Ishikawa (cell line): ENCODE measurements around the gene NTF3.

Source experiments
- CEBPB ChIP-seq: IDR thresholded peaks from 2 replicates; pipeline ENCODE4 v1.6.1; 2012
- CREB1 ChIP-seq: IDR thresholded peaks from 2 replicates; pipeline ENCODE4 v1.6.1; 2012; ENCODE audit warnings: low read depth
- EGR1 ChIP-seq: IDR thresholded peaks from 2 replicates; pipeline ENCODE4 v1.6.1; 2012
- EP300 ChIP-seq: IDR thresholded peaks from 2 replicates; pipeline ENCODE4 v1.6.1; 2012; ENCODE audit warnings: borderline replicate concordance
- FOXM1 ChIP-seq: IDR thresholded peaks from 2 replicates; pipeline ENCODE4 v1.6.1; 2012; ENCODE audit warnings: low read depth, borderline replicate concordance
- MAX ChIP-seq: IDR thresholded peaks from 2 replicates; pipeline ENCODE4 v1.6.1; 2012
- NFIC ChIP-seq: IDR thresholded peaks from 2 replicates; pipeline ENCODE4 v1.6.1; 2012
- RAD21 ChIP-seq: IDR thresholded peaks from 2 replicates; pipeline ENCODE4 v1.6.1; 2012; ENCODE audit warnings: low read depth
- REST ChIP-seq: IDR thresholded peaks from 2 replicates; pipeline ENCODE4 v1.6.1; 2012; ENCODE audit warnings: low read depth, mild to moderate bottlenecking
- TAF1 ChIP-seq: IDR thresholded peaks from 2 replicates; pipeline ENCODE4 v1.6.1; 2012; ENCODE audit warnings: low read depth, mild to moderate bottlenecking
- TCF12 ChIP-seq: IDR thresholded peaks from 2 replicates; pipeline ENCODE4 v1.6.1; 2012; ENCODE audit warnings: low read depth
- TEAD4 ChIP-seq: IDR thresholded peaks from 2 replicates; pipeline ENCODE4 v1.6.1; 2012
- USF1 ChIP-seq: IDR thresholded peaks from 2 replicates; pipeline ENCODE4 v1.6.1; 2012
- YY1 ChIP-seq: IDR thresholded peaks from 2 replicates; pipeline ENCODE4 v1.6.1; 2012; ENCODE audit warnings: low read depth
- ZBTB7A ChIP-seq: IDR thresholded peaks from 2 replicates; pipeline ENCODE4 v1.6.1; 2012; ENCODE audit warnings: low read depth

The NTF3 gene

GRCh38 chr12:5467931-5468330, 36.0 kb downstream of the NTF3 start:
- TF ChIP-seq TCF12 (no peak), EGR1 (no peak), TAF1 (no peak), CEBPB (no peak), TEAD4 (no peak), ZBTB7A (no peak), YY1 (no peak)

- TF ChIP-seq YY1 (no peak), FOXM1 (no peak)
Observed at GRCh38 chr12:5470221-5470620, 38.3 kb downstream of the NTF3 start.

- no peak for TF ChIP-seq REST
- TF ChIP-seq TCF12, result no peak
- no peak for TF ChIP-seq CEBPB
- TF ChIP-seq EGR1, result no peak
- TF ChIP-seq TEAD4, result no peak
- TF ChIP-seq ZBTB7A, result no peak
- TF ChIP-seq RAD21, result no peak
- TF ChIP-seq MAX, result no peak
- TF ChIP-seq USF1, result no peak
- TF ChIP-seq CREB1, result no peak
- TF ChIP-seq NFIC, result no peak
- no peak for TF ChIP-seq FOXM1
Observed at GRCh38 chr12:5470703-5471102, 38.8 kb downstream of the NTF3 start.

GRCh38 chr12:5473076-5473782, 41.3 kb downstream of the NTF3 start:
- no peak for TF ChIP-seq EP300
- TF ChIP-seq CEBPB, result no peak
- TF ChIP-seq FOXM1, result no peak
- no peak for TF ChIP-seq TAF1
- no peak for TF ChIP-seq RAD21
- no peak for TF ChIP-seq EGR1
- TF ChIP-seq ZBTB7A, result no peak
- no peak for TF ChIP-seq MAX
- TF ChIP-seq REST, result no peak
- no peak for TF ChIP-seq NFIC
- no peak for TF ChIP-seq TEAD4
- TF ChIP-seq CREB1, result no peak
- no peak for TF ChIP-seq USF1
- TF ChIP-seq TCF12, result no peak
- TF ChIP-seq YY1, result no peak

- TF ChIP-seq CEBPB (no peak), FOXM1 (no peak), CREB1 (no peak), TCF12 (no peak), TAF1 (no peak), EGR1 (no peak), EP300 (no peak)
Observed at GRCh38 chr12:5473783-5474116, 41.8 kb downstream of the NTF3 start.

- TF ChIP-seq EGR1 (no peak), CEBPB (no peak), ZBTB7A (no peak), EP300 (no peak), TAF1 (no peak), NFIC (no peak), MAX (no peak), REST (no peak), FOXM1 (no peak), RAD21 (no peak), CREB1 (no peak), USF1 (no peak), TEAD4 (no peak), TCF12 (no peak), YY1 (no peak)
Observed at GRCh38 chr12:5476356-5476755, 44.4 kb downstream of the NTF3 start.
